Measurements from ENCODE around the gene CADM2. TPM values are rescaled to one million over a fixed set of nuclear protein-coding genes. Genes with fewer than 3 reads are reported as not detected.

Gene CADM2
- total and polyA plus RNA-seq, 2 donors (not counting 3 experiments of a cell fraction or from before 2014, with no cell fraction given) = not detected

- Histone ChIP-seq H3K27ac (ENCODE audit: insufficient read depth, low read depth, low read length) (no peak overlapping the region), H3K79me2 (ENCODE audit: control insufficient read depth, insufficient read depth, low read length) (no peaks in the 10 kb centered on the region), H3K9me3 (replicated peaks; ENCODE audit: control insufficient read depth, insufficient read depth, low read length) (no peaks in the 10 kb centered on the region), H2AFZ (ENCODE audit: low read depth, low read length) (no peak overlapping the region), H3K9ac (replicated peaks; ENCODE audit: extremely low read depth, insufficient read depth, low read length) (no peak overlapping the region), H3K4me1 (ENCODE audit: control insufficient read depth, extremely low read depth, insufficient read depth, low read length) (no peaks in the 10 kb centered on the region), H3K27me3 (ENCODE audit: control insufficient read depth in 2 of 2, insufficient read depth in 2 of 2, low read length in 2 of 2) (no peaks in the 10 kb centered on the region), H4K20me1 (replicated peaks; ENCODE audit: control insufficient read depth, extremely low read depth, insufficient read depth, low read length) (no peaks in the 10 kb centered on the region), H3K36me3 (ENCODE audit: control insufficient read depth in 2 of 2, extremely low read depth in 1 of 2, insufficient read depth in 2 of 2, low read length in 2 of 2) (no peaks in the 10 kb centered on the region), H3K4me3 (replicated peaks in 1 of 3; ENCODE audit: insufficient read depth in 1 of 3, low read depth in 1 of 3, low read length in 3 of 3) (no peak overlapping the region), H3K4me2 (ENCODE audit: insufficient read depth, low read length) (no peak overlapping the region), H3K9me1 (replicated peaks; ENCODE audit: control insufficient read depth, extremely low read depth, insufficient read depth, low read length) (no peaks in the 10 kb centered on the region)
- TF ChIP-seq MYC (IDR thresholded peaks at IDR 0.05; ENCODE audit: low read depth, low read length) (no peak), CTCF (IDR thresholded peaks at IDR 0.05; ENCODE audit: extremely low read depth in 1 of 2, insufficient read depth in 1 of 2, low read depth in 1 of 2, low read length in 2 of 2) (no peak), POLR2AphosphoS5 (IDR thresholded peaks at IDR 0.05; ENCODE audit: insufficient read depth, low read depth, low read length) (no peak), POLR2A (IDR thresholded peaks at IDR 0.05; ENCODE audit: low read depth, low read length) (no peak), EZH2 (IDR thresholded peaks at IDR 0.05; ENCODE audit: borderline replicate concordance, low read depth, low read length, severe bottlenecking) (no peak), GATA2 (IDR thresholded peaks at IDR 0.05; ENCODE audit: insufficient read depth, insufficient read length, low read depth, low read length) (no peak), FOS (IDR thresholded peaks at IDR 0.05; ENCODE audit: borderline replicate concordance, insufficient read depth, low read length) (no peak), JUN (IDR thresholded peaks at IDR 0.05; ENCODE audit: borderline replicate concordance, insufficient read depth, insufficient read length, low read depth) (no peak), MAX (IDR thresholded peaks at IDR 0.05; ENCODE audit: insufficient read depth, insufficient read length) (no peak)
- DNase-seq (ENCODE audit: low read depth, low spot score) = no peak
- FAIRE-seq = no peak
- CTCF ChIA-PET = no interaction called here
- dilution Hi-C loops (cut with MboI; ENCODE audit: extremely low pct_ligation_motif_present, low sequenced_read_pairs) = no loop called here
- intact Hi-C loops (cut with micrococcal nuclease) = no loop called here
- no TSS peak for BruUV-seq (replicated peaks)
- POLR2A ChIA-PET = no interaction called here
Measured at GRCh38 chr3:85271911-85272310, 313.1 kb downstream of the CADM2 start.
